ENCODE measurements around the gene NOTCH1.

DNA sequence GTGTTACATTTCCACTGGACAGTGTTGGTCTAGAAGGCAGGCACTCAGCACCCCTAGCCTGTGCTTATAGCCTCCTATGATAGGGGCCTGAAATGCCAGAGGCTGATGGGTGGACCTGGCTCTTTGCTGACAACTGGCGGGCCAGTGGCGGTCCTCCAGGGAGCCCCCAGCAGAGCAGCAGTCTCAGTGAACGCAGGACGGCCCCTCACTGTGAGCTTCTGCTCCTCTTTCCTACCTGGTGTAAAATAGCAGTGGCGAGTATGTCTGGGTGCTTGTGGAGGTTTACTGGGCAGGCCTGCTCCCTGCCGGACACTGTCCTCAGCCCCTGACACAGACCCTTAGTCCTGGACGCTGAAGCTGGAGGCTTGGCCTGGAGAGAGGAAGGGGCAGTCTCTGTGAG is 59.7 kb downstream of the NOTCH1 start:
- TF ChIP-seq POLR2A (IDR thresholded peaks at IDR 0.05) (no peak), CTCF (IDR thresholded peaks at IDR 0.05) (no peak)

Measured in gastroesophageal sphincter (tissue), 3 donors.